ENCODE results near the gene RIT2.
"Not testable (repeated sequence)": the region's sequence is repeated elsewhere in the genome, so short reads cannot be mapped to it uniquely, and the experiment has no call there.

RIT2 gene

GRCh38 chr18:42745171-42745570, 370.3 kb downstream of the RIT2 start:
- no peak for DNase-seq

GRCh38 chr18:42743373-42744138, 371.9 kb downstream of the RIT2 start:
- no peak for DNase-seq

DNA sequence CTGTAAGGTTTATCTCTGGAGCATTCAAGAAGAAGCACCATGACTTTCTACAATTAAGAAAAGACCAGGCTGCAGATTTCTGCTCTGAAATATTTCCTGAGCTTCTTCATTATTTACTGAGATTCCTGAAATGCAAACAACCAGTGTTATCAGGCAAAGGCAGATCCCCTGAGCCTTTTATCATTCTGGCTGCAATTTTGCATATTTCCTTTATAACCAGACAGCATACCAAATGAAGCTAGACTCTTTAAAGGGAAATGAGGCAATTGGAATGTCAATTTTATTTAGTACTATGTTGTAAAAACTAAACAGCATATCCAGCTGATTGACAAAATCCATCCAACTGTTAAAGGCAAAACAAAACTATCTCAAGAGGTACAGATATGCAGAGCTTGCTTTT, 372.5 kb downstream of the RIT2 start:
- no peak for DNase-seq

GRCh38 chr18:42742474-42742873, 373.0 kb downstream of the RIT2 start:
- DNase-seq = no peak

- DNase-seq = not testable (repeated sequence)
Observed at GRCh38 chr18:42741805-42742347, 373.6 kb downstream of the RIT2 start.

DNA sequence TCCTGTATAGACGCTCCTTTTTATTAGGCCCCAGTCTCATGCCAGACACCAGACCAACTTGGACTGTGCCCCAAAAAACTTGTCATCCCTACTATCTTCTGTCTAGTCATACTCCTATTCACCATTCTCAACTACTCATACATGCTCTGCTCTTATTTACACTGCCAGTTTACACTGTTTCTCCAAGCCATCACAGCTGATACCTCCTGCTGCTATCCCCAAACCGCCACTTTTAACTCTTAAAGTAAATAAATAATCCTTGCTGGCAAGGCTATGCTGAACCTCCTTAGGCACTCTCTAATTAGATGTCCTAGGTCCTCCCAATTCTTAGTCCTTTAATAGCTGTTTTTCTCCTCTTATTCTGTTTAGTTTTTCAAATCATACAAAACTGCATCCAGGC, 374.2 kb downstream of the RIT2 start:
- not testable (repeated sequence) for DNase-seq

GRCh38 chr18:42736074-42736473, 379.4 kb downstream of the RIT2 start:
- no peak for DNase-seq

GRCh38 chr18:42734520-42734919, 381.0 kb downstream of the RIT2 start:
- no peak for DNase-seq

DNA sequence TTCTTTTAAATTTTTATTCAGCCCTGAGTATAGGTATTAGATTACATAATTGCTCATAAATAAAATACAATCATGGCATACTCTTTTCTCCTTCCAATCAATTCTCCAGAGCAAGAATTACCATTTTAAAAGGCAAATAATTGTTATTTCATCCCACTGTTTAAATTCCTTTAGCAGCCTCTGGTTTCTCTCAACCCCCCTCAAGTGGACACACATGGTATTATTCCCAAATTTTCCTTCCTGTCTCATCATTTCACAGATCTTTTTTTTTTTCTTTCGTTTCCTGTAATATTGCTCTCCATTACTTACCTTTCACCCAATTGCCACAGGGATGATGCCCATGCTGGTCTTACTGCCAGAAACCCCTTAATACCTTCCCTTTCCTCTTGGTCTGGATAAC, 385.2 kb downstream of the RIT2 start:
- DNase-seq = no peak

GRCh38 chr18:42719221-42719620, 396.3 kb downstream of the RIT2 start:
- no peak for DNase-seq

DNA sequence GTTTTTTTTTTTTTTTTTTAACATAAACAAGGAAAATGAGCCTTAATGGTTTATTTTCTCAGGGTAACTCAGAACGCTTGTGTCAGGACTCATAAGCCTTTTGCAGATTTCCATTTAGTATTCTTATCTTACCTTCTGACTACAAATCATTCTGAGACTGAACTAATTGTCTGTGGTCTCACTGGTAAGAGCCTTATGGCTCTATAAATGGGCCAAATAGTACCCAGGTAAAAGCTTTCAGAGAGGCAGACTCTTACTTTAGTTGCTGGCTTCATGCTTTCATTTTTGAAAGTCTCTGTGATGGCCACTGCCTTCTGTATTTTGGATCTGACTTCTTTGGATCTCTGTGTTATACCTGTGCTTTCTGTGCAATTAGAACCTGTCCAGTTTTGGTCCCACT, 403.4 kb downstream of the RIT2 start:
- DNase-seq = no peak

- DNase-seq = no peak
Observed at GRCh38 chr18:42707080-42707479, 408.4 kb downstream of the RIT2 start.

- DNase-seq = no peak
Observed at GRCh38 chr18:42706618-42707017, 408.9 kb downstream of the RIT2 start.

- DNase-seq = no peak
Observed at GRCh38 chr18:42706029-42706608, 409.4 kb downstream of the RIT2 start.

All from activated CD4-positive, CD25-positive, alpha-beta regulatory T cell treated with anti-CD3 and anti-CD28 coated beads, Interleukin-2, amount 50 U/mL, for 72 hours (primary cell).